GM23248 (cell line): ENCODE results near the gene COG7. TPM values are rescaled to one million over a fixed set of nuclear protein-coding genes. Genes with fewer than 3 reads are reported as not detected.
A peak's percentile ranks its signal among the peaks of the same experiment; 100 is the strongest.

ENCODE experiments used
- DNase-seq: peaks from one replicate; pipeline ENCODE4 v3.0.0-alpha.2; 2015
- H2AFZ ChIP-seq: fragments of 200-600 bp; sonication (generic); 2 replicates; pipeline ENCODE4 v1.6.1; 2016; ENCODE audit warnings: antibody characterized with exemption
- H3F3A ChIP-seq: fragments of 200-600 bp; sonication (generic); 2 replicates; pipeline ENCODE4 v1.6.1; 2016; ENCODE audit warnings: mild to moderate bottlenecking, antibody characterized with exemption, mixed run types; ENCODE audit not compliant: insufficient read depth
- H3K27ac ChIP-seq: fragments of 200-600 bp; sonication (generic); 2 replicates; pipeline ENCODE4 v1.5.1; 2016; ENCODE audit warnings: mild to moderate bottlenecking
- H3K27me3 ChIP-seq: fragments of 200-600 bp; sonication (generic); replicated peaks from 2 replicates; pipeline ENCODE4 v1.6.1; 2016; ENCODE audit warnings: mild to moderate bottlenecking; ENCODE audit not compliant: insufficient read depth
- H3K36me3 ChIP-seq: fragments of 200-600 bp; sonication (generic); 2 replicates; pipeline ENCODE4 v1.6.1; 2016; ENCODE audit warnings: low read depth, mild to moderate bottlenecking
- H3K4me1 ChIP-seq: fragments of 200-600 bp; sonication (generic); 2 replicates; pipeline ENCODE4 v1.6.1; 2016; ENCODE audit warnings: mild to moderate bottlenecking; ENCODE audit not compliant: insufficient read depth
- H3K4me2 ChIP-seq: fragments of 200-600 bp; sonication (generic); one replicate; pipeline ENCODE4 v1.6.1; 2016; ENCODE audit warnings: mild to moderate bottlenecking; ENCODE audit not compliant: unreplicated experiment
- H3K4me3 ChIP-seq: fragments of 200-600 bp; sonication (generic); 2 replicates; pipeline ENCODE4 v1.5.1; 2016; ENCODE audit warnings: mild to moderate bottlenecking
- H3K79me2 ChIP-seq: fragments of 200-600 bp; sonication (generic); 2 replicates; pipeline ENCODE4 v1.6.1; 2016; ENCODE audit warnings: mild to moderate bottlenecking; ENCODE audit not compliant: insufficient read depth
- H3K9ac ChIP-seq: fragments of 200-600 bp; sonication (generic); 2 replicates; pipeline ENCODE4 v1.6.1; 2016; ENCODE audit warnings: mild to moderate bottlenecking
- H3K9me2 ChIP-seq: fragments of 200-600 bp; sonication (generic); 2 replicates; pipeline ENCODE4 v1.6.1; 2016; ENCODE audit warnings: mixed run types, mild to moderate bottlenecking, moderate library complexity; ENCODE audit not compliant: insufficient read depth
- H3K9me3 ChIP-seq: fragments of 200-600 bp; sonication (generic); one replicate; pipeline ENCODE4 v1.6.1; 2017; ENCODE audit warnings: low read depth
- H4K20me1 ChIP-seq: fragments of 200-600 bp; sonication (generic); 2 replicates; pipeline ENCODE4 v1.6.0; 2016; ENCODE audit not compliant: insufficient read depth
- EZH2 ChIP-seq: fragments of 200-600 bp; sonication (generic); IDR thresholded peaks from 2 replicates; pipeline ENCODE4 v1.6.1; 2018; ENCODE audit warnings: antibody characterized with exemption, mild to moderate bottlenecking; ENCODE audit not compliant: insufficient read depth, poor library complexity, severe bottlenecking
- EZH2phosphoT487 ChIP-seq: fragments of 200-600 bp; sonication (generic); IDR thresholded peaks from 2 replicates; pipeline ENCODE4 v1.6.1; 2018; ENCODE audit warnings: antibody characterized with exemption, moderate library complexity, mild to moderate bottlenecking, low read depth; ENCODE audit not compliant: insufficient read depth
- WGBS, 2 experiments: methylation state at CpG; one replicate each; pipeline ENCODE4 v1.1.6; 2015 to 2017; ENCODE audit warnings: low lambda C conversion rate in 2 of 2, low coverage in 1 of 2; ENCODE audit errors: missing lambda C conversion rate in 2 of 2; 5-methylcytosine and 5-hydroxymethylcytosine counted together
- in situ Hi-C: fragments of 300-500 bp; cut with MboI; formaldehyde crosslinking; loops from 2 replicates; pipeline ENCODE4 v1.15.0; 2020
- polyA plus RNA-seq: library from polyadenylated mRNA; unstranded; fragments of >200 nt; fragmentation: Nextera tagmentation; extraction: Ambion mirVana; gene quantifications from 2 replicates; pipeline ENCODE4 v1.2.1, GENCODE V29; 2016
- total RNA-seq: library from RNA; depleted of rRNA; stranded (reverse); fragments of >200 nt; shearing (Covaris generic); gene quantifications from 2 replicates; pipeline ENCODE4 v1.2.3, GENCODE V29; 2014

COG7 gene
- total and polyA plus RNA-seq, 2 experiments from 2014 or later = 14.6 to 15.6 TPM

- WGBS, 2 experiments = 25 to 29% methylated on average over 5 of the region's 5 CpGs
- H4K20me1 ChIP-seq = no peaks in the 10 kb centered on the region
- H3K9ac ChIP-seq = no peak overlapping the region
- H3K27ac ChIP-seq = no peak overlapping the region
- no peak overlapping the region for H3K4me2 ChIP-seq
- no peaks in the 10 kb centered on the region for H3K9me2 ChIP-seq
- no peak overlapping the region for H2AFZ ChIP-seq
- H3K27me3 ChIP-seq = no peaks in the 10 kb centered on the region
- H3K4me1 ChIP-seq = no peaks in the 10 kb centered on the region
- H3F3A ChIP-seq = no peaks in the 10 kb centered on the region
- DNase-seq = no peak
- H3K79me2 ChIP-seq = no peaks in the 10 kb centered on the region
- TF ChIP-seq EZH2 = no peak
- TF ChIP-seq EZH2phosphoT487 = no peak
- no peak overlapping the region for H3K4me3 ChIP-seq
- in situ Hi-C loops = no loop called here
- H3K36me3 ChIP-seq = no peaks in the 10 kb centered on the region
- H3K9me3 ChIP-seq = no peaks in the 10 kb centered on the region
Measured at GRCh38 chr16:23365602-23366240, 87.3 kb downstream of the COG7 start.

DNA sequence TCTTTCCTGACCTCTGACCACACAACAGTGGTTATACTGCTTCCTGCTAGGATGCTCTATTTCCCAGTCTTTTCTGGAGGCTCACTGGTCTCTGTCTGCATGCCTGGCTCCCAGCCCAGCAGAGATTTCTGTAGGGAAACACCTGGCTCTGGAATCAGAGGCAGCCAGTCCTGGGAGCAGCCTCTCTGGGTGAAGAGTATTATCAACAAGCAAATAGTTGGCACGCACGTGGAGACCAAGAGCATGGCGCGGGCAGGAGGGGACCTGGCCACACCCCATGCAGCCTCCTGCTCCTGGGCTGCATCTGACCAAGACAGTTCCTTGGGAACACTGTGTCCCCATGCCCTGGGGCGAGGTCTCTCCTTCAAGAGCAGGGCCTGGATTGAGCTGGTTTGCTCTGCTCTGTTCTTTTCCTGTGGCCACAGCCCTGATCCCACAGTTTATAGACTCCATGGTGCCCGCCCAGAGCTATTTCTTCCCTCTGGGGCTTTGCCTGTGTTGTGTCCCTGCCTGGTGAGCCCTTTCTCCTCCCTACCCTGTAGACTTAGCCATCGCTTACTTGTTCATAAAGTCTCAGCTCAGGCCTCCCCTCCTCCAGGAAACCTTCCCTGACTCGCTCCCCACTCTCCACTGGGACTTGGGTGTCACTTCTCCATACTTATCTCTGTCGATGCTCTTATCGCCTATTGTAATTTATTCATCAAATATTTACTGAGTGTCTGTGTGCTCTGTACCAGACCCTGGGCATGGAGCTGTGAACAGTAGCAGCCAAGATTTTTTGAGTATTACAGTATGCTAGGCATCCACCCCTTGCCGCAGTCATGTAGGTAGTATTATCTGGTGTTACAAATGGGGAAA, 90.3 kb downstream of the COG7 start:
- Histone ChIP-seq H3K4me3 (no peak overlapping the region), H3K9ac (no peak overlapping the region), H3K36me3 (no peaks in the 10 kb centered on the region), H2AFZ (no peak overlapping the region), H3K9me3 (no peaks in the 10 kb centered on the region), H3K79me2 (no peaks in the 10 kb centered on the region), H3K4me2 (no peak overlapping the region), H3K9me2 (no peaks in the 10 kb centered on the region), H3K4me1 (no peaks in the 10 kb centered on the region), H4K20me1 (no peaks in the 10 kb centered on the region), H3F3A (no peaks in the 10 kb centered on the region), H3K27ac (no peak overlapping the region), H3K27me3 (no peaks in the 10 kb centered on the region)
- in situ Hi-C loops = no loop called here
- WGBS, 2 experiments = 55 to 61% methylated on average over 11 of the region's 11 CpGs
- TF ChIP-seq EZH2 (no peak), EZH2phosphoT487 (no peak)
- no peak for DNase-seq

GRCh38 chr16:23359092-23359760, 93.8 kb downstream of the COG7 start:
- peak; percentile 17 for DNase-seq
- Histone ChIP-seq H3K4me3 (no peak overlapping the region), H3K27me3 (no peaks in the 10 kb centered on the region; the same call in 1 of the 2 replicates), H3K9me2 (no peaks in the 10 kb centered on the region), H2AFZ (no peak overlapping the region), H3K4me2 (no peak overlapping the region), H3F3A (no peaks in the 10 kb centered on the region), H3K36me3 (no peaks in the 10 kb centered on the region), H3K27ac (no peak overlapping the region), H3K4me1 (no peaks in the 10 kb centered on the region), H3K79me2 (no peaks in the 10 kb centered on the region), H4K20me1 (no peaks in the 10 kb centered on the region), H3K9ac (no peak overlapping the region), H3K9me3 (no peaks in the 10 kb centered on the region)
- TF ChIP-seq EZH2 = no peak
- no peak for TF ChIP-seq EZH2phosphoT487
- in situ Hi-C loops = no loop called here
- 62 to 67% methylated on average over 8 of the region's 8 CpGs for WGBS, 2 experiments

GRCh38 chr16:23357761-23358290, 95.2 kb downstream of the COG7 start:
- Histone ChIP-seq H3K4me1 (no peaks in the 10 kb centered on the region), H3K4me2 (no peak overlapping the region), H4K20me1 (no peaks in the 10 kb centered on the region), H3K36me3 (no peaks in the 10 kb centered on the region), H3K9me2 (no peaks in the 10 kb centered on the region), H3K9me3 (no peaks in the 10 kb centered on the region), H3K27me3 (no peaks in the 10 kb centered on the region; the same call in 1 of the 2 replicates), H3K79me2 (no peaks in the 10 kb centered on the region), H3K4me3 (no peak overlapping the region), H3F3A (no peaks in the 10 kb centered on the region), H3K27ac (no peak overlapping the region), H3K9ac (no peak overlapping the region), H2AFZ (no peak overlapping the region)
- no peak for DNase-seq
- TF ChIP-seq EZH2phosphoT487 (no peak), EZH2 (no peak)
- 54 to 57% methylated on average over 8 of the region's 8 CpGs for WGBS, 2 experiments
- in situ Hi-C loops = no loop called here
